ENCODE measurements around the gene KIAA0586.
"Not testable (repeated sequence)": the region's sequence is repeated elsewhere in the genome, so short reads cannot be mapped to it uniquely, and the experiment has no call there.

KIAA0586 gene

GRCh38 chr14:58574623-58575022, 147.1 kb downstream of the KIAA0586 start:
- H3K27ac ChIP-seq = no peak overlapping the region
- TF ChIP-seq, protein P1, sequence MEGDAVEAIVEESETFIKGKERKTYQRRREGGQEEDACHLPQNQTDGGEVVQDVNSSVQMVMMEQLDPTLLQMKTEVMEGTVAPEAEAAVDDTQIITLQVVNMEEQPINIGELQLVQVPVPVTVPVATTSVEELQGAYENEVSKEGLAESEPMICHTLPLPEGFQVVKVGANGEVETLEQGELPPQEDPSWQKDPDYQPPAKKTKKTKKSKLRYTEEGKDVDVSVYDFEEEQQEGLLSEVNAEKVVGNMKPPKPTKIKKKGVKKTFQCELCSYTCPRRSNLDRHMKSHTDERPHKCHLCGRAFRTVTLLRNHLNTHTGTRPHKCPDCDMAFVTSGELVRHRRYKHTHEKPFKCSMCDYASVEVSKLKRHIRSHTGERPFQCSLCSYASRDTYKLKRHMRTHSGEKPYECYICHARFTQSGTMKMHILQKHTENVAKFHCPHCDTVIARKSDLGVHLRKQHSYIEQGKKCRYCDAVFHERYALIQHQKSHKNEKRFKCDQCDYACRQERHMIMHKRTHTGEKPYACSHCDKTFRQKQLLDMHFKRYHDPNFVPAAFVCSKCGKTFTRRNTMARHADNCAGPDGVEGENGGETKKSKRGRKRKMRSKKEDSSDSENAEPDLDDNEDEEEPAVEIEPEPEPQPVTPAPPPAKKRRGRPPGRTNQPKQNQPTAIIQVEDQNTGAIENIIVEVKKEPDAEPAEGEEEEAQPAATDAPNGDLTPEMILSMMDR (conservative IDR thresholded peaks at IDR 0.05) = no peak

GRCh38 chr14:58575956-58576355, 148.4 kb downstream of the KIAA0586 start:
- TF ChIP-seq, protein P1 (conservative IDR thresholded peaks at IDR 0.05) = no peak
- no peak overlapping the region for H3K27ac ChIP-seq

- H3K27ac ChIP-seq = not testable (repeated sequence)
Observed at GRCh38 chr14:58580035-58580434, 152.5 kb downstream of the KIAA0586 start.

DNA sequence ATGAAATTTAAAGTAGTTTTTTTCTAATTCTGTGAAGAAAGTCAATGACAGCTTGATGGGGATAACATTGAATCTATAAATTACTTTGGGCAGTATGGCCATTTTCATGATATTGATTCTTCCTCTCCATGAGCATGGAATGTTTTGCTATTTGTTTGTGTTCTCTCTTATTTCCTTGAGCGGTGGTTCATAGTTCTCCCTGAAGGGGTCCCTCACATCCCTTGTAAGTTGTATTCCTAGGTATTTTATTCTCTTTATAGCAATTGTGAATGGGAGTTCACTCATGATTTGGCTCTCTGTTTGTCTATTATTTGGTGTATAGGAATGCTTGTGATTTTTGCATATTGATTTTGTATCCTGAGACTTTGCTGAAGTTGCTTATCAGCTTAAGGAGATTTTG, 153.9 kb downstream of the KIAA0586 start:
- H3K27ac ChIP-seq = not testable (repeated sequence)

GRCh38 chr14:58584383-58584782, 156.9 kb downstream of the KIAA0586 start:
- TF ChIP-seq, protein P1 (conservative IDR thresholded peaks at IDR 0.05) = no peak

DNA sequence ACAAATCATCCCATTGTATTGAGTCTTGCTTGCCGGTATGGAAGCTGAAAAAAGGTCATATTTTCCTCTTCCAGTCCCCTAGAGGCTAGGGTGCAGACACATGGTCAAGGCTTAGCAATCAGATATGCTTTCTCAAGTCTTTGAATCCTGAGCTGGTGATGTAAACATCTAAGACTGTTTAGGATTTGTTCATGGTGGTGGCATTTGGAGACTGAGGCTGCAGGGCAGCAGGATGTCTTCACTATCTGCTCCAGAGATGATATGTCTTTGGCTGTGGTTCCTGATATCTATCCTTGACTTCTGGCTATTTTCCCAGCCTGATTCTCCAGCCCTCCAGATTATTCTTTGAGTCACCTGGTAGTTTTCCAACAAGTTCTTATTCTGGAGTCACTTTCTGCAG, 159.8 kb downstream of the KIAA0586 start:
- no peak overlapping the region for H3K27ac ChIP-seq
- TF ChIP-seq, protein P1 (conservative IDR thresholded peaks at IDR 0.05) = no peak

More at GRCh38 chr14:58584383-58584782, 156.9 kb downstream of the KIAA0586 start:
- H3K27ac ChIP-seq = no peak overlapping the region

DNA sequence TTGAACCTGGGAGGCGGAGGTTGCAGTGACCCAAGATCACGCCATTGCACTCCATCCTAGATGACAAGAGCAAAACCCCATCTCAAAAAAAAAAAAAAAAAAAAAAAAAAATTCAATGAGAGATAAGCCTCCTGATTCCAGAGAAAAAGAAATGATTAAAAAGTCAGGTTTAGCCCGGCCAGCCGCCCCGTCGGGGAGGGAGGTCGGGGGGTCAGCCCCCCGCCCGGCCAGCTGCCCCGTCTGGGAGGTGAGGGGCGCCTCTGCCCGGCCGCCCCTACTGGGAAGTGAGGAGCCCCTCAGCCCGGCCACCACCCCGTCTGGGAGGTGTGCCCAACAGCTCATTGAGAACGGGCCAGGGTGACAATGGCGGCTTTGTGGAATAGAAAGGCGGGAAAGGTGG, 160.8 kb downstream of the KIAA0586 start:
- not testable (repeated sequence) for H3K27ac ChIP-seq

GRCh38 chr14:58593977-58594376, 166.5 kb downstream of the KIAA0586 start:
- TF ChIP-seq, protein P1 (conservative IDR thresholded peaks at IDR 0.05) = no peak
- no peak overlapping the region for H3K27ac ChIP-seq

GRCh38 chr14:58597041-58597440, 169.5 kb downstream of the KIAA0586 start:
- TF ChIP-seq, protein P1 (conservative IDR thresholded peaks at IDR 0.05) = no peak
- no peak overlapping the region for H3K27ac ChIP-seq

Data from VCaP (cell line).